Renal cortical epithelial cell (primary cell): Measurements from ENCODE around the gene PGAP3. TPM values are rescaled to one million over a fixed set of nuclear protein-coding genes. Genes with fewer than 3 reads are reported as not detected.

ENCODE experiments used
- DNase-seq: peaks from one replicate; pipeline ENCODE4 v3.0.0-alpha.2; 2011; ENCODE audit warnings: low read depth
- total RNA-seq: library from RNA; depleted of rRNA; stranded (reverse); fragments of >200 nt; gene quantifications from 2 replicates; pipeline ENCODE4 v1.2.3, GENCODE V29; 2014

PGAP3 gene
- total RNA-seq, 1 donor from 2014 or later, result 21.8 TPM

GRCh38 chr17:39660397-39661385 is 27.2 kb downstream of the PGAP3 start:
- DNase-seq, result no peak

GRCh38 chr17:39660011-39660360 is 27.9 kb downstream of the PGAP3 start:
- no peak for DNase-seq

- DNase-seq, result no peak
Measured at GRCh38 chr17:39659279-39660010, 28.4 kb downstream of the PGAP3 start.

- no peak for DNase-seq
Measured at GRCh38 chr17:39658760-39659159, 29.1 kb downstream of the PGAP3 start.

- no peak for DNase-seq
Measured at GRCh38 chr17:39658346-39658745, 29.5 kb downstream of the PGAP3 start.

- DNase-seq, result no peak
Measured at GRCh38 chr17:39655105-39655504, 32.8 kb downstream of the PGAP3 start.

- no peak for DNase-seq
Measured at GRCh38 chr17:39653662-39654331, 34.1 kb downstream of the PGAP3 start.

GRCh38 chr17:39653316-39653661 is 34.6 kb downstream of the PGAP3 start:
- no peak for DNase-seq

- DNase-seq, result no peak
Measured at GRCh38 chr17:39652587-39653315, 35.1 kb downstream of the PGAP3 start.

- no peak for DNase-seq
Measured at GRCh38 chr17:39651923-39652586, 35.8 kb downstream of the PGAP3 start.

GRCh38 chr17:39650121-39650579 is 37.7 kb downstream of the PGAP3 start:
- no peak for DNase-seq

- no peak for DNase-seq
Measured at GRCh38 chr17:39648616-39649366, 39.1 kb downstream of the PGAP3 start.

GRCh38 chr17:39647256-39647655 is 40.6 kb downstream of the PGAP3 start:
- DNase-seq, result no peak

- peak; percentile 39 for DNase-seq
Measured at GRCh38 chr17:39643271-39643670, 44.6 kb downstream of the PGAP3 start.

GRCh38 chr17:39642291-39643074 is 45.4 kb downstream of the PGAP3 start:
- DNase-seq, result no peak

- no peak for DNase-seq
Measured at GRCh38 chr17:39641883-39642282, 46.0 kb downstream of the PGAP3 start.

GRCh38 chr17:39641097-39641496 is 46.8 kb downstream of the PGAP3 start:
- DNase-seq, result no peak

- DNase-seq, result no peak
Measured at GRCh38 chr17:39640591-39641031, 47.2 kb downstream of the PGAP3 start.
